Right ventricle myocardium inferior (tissue), 1 donor: ENCODE results near the gene LRP8. TPM values are rescaled to one million over a fixed set of nuclear protein-coding genes. Genes with fewer than 3 reads are reported as not detected.
A peak's percentile ranks its signal among the peaks of the same experiment; 100 is the strongest.

Experiments
- ATAC-seq: fragments of 200-7000 bp; cut with Tn5 transposase; one replicate; pipeline ENCODE4 v1.9.1; 2020; ENCODE audit warnings: mild to moderate bottlenecking, moderate library complexity
- DNase-seq: peaks from one replicate; pipeline ENCODE4 v3.0.0; 2021; ENCODE audit errors: missing footprints
- intact Hi-C: fragments of 100-400 bp; cut with DNase I; formaldehyde crosslinking; loops from one replicate; pipeline ENCODE4 v1.11.0; 2022
- total RNA-seq: library from RNA; stranded (reverse); fragmentation: NEBNext Ultra II Directional; extraction: Animal tissue kit (Norgen Biotek cat#: 25700); gene quantifications from one replicate; pipeline ENCODE4 v1.2.1, GENCODE V29; 2021
- donor health status: DM: no; HTN: yes; CAD: no; lungs with severe emphysema.

Gene LRP8
- total RNA-seq, 1 donor from 2014 or later: 1.2 TPM

- intact Hi-C loops: no loop called here
- no peak for ATAC-seq
- DNase-seq: no peak
Observed at GRCh38 chr1:53316424-53316765, 11.5 kb downstream of the LRP8 start.

- no peak for ATAC-seq
- intact Hi-C loops: no loop called here
- DNase-seq: peak; percentile 56
Observed at GRCh38 chr1:53315456-53316423, 12.1 kb downstream of the LRP8 start.

DNA sequence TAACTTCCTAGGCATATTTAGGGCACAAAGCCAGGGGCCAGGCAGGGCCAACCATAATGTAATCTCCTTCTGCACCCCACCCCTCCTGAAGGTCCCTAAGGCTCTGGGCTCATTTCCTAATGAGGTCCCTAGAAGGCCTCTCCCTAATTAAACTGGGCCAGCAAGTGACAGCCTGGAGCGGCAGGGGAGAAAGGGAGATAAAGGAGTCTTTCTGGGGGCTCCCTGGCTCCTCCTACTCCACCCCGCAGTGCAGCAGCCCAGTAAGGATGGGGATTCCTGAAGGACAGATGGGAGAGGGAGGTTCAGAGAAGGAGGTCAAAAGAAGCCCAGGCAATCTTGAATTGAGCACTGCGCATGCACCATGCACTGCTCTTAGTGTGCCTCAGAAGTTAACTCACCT is 12.8 kb downstream of the LRP8 start:
- intact Hi-C loops: no loop called here
- ATAC-seq: no peak
- DNase-seq: no peak

- no peak for ATAC-seq
- peak; percentile 8 for DNase-seq
Observed at GRCh38 chr1:53314606-53315005, 13.3 kb downstream of the LRP8 start.

GRCh38 chr1:53314096-53314495 is 13.8 kb downstream of the LRP8 start:
- DNase-seq (peak; percentile 26), ATAC-seq (no peak)
- intact Hi-C loops: no loop called here

More at GRCh38 chr1:53314606-53315005, 13.3 kb downstream of the LRP8 start:
- intact Hi-C loops: no loop called here

- peak; percentile 50 for DNase-seq
- intact Hi-C loops: no loop called here
- no peak for ATAC-seq
Observed at GRCh38 chr1:53313556-53313955, 14.3 kb downstream of the LRP8 start.

DNA sequence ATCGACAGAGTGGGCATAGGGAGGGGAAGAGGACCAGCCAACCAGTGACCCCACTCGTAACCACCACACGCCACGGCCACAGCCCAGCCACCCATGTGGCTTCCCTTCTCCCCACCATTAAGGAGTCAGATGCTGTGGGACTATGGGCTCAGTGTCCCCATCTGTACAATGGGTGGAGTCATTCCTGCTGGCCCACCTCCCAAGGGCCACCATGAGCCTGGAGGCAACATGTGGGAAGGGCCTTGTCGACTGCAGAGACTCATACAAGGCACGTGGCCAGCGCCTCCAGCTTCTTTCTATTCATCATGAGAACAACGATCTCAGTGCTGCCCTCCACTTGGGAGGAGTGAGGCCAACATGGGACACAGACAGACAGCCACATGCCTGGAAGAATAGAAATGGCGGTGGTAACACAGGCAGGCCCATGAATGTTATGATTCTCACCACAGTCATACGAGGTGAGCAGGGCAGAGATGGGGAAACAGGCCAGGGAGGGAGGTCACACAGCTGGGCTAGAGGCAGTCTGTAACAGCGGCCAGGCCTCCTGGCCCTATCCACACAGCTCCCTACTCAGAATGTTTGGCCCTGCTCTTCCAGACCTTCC is 16.1 kb downstream of the LRP8 start:
- no peak for ATAC-seq
- intact Hi-C loops: no loop called here
- peak; percentile 49 for DNase-seq

DNA sequence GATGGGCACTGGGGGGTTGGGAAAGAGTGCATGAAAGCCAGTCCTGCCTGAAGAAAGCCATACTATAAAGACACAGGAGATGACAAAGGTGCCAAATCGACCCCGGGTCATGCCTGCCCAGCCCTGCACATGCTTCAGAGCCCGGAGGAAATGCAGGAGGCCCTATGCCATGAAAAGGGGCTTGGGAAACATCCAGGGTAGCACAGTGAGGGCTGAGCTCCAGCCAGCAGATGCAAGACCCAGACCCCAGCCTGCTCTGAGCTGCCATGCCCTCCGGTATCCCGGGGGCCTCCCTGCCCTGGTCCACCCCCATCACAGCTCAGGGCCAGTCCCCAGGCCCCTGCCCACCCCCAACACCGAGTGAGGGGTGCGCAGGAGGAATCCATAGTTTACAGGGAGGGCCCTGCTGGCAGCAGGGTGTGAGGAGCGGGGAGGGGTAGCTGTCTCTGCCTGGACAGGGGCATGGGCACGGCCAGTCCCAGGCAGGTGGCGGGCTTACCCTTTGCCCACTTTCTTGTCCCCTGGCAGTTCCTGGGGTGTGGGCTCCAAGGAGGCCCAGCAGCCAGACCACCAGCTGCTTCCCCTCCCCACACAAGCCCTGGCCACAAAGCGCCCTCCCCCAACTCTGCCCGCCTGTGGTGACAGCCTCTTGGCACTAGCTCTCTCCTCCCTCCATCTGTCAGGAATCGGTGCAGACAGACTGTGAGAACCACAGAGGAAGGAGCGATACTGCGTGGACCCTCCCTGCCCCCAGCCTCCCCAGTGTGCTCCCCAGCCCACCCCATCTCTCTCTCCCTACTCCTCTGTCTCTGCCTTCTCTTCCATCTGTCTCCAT is 16.8 kb downstream of the LRP8 start:
- DNase-seq (peak; percentile 31), ATAC-seq (no peak)
- intact Hi-C loops: no loop called here

DNA sequence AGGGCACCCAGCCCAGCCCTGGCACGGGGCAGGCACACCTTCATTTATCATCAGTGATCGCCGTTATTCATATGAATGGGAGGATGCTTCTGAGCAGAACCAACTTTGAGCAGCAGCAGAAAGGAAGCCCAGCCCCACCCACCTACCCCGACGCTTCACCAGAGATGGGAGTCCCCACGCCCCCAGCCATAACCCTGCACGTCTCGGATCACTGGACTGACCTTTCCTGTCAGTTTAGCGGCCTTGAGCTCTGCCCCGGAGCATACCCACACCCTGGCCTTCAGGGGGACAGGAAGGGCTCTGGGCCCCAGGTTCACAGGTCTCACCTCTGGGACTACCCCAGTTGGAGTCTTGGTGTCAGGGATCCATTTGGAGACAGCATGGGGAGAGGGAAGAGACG is 18.1 kb downstream of the LRP8 start:
- intact Hi-C loops: no loop called here
- DNase-seq: no peak
- no peak for ATAC-seq

- DNase-seq: no peak
- ATAC-seq: no peak
- intact Hi-C loops: no loop called here
Observed at GRCh38 chr1:53308506-53308905, 19.4 kb downstream of the LRP8 start.

GRCh38 chr1:53307037-53307436 is 20.8 kb downstream of the LRP8 start:
- no peak for ATAC-seq
- peak; percentile 55 for DNase-seq
- intact Hi-C loops: no loop called here

GRCh38 chr1:53306168-53306567 is 21.7 kb downstream of the LRP8 start:
- intact Hi-C loops: no loop called here
- DNase-seq: no peak
- ATAC-seq: no peak

GRCh38 chr1:53305650-53306049 is 22.2 kb downstream of the LRP8 start:
- intact Hi-C loops: no loop called here
- DNase-seq: peak; percentile 62
- peak; percentile 47 for ATAC-seq

GRCh38 chr1:53304527-53304926 is 23.3 kb downstream of the LRP8 start:
- peak; percentile 62 for DNase-seq
- intact Hi-C loops: no loop called here
- ATAC-seq: no peak

GRCh38 chr1:53303726-53304515 is 23.9 kb downstream of the LRP8 start:
- intact Hi-C loops: no loop called here
- peak; percentile 9 for DNase-seq

DNA sequence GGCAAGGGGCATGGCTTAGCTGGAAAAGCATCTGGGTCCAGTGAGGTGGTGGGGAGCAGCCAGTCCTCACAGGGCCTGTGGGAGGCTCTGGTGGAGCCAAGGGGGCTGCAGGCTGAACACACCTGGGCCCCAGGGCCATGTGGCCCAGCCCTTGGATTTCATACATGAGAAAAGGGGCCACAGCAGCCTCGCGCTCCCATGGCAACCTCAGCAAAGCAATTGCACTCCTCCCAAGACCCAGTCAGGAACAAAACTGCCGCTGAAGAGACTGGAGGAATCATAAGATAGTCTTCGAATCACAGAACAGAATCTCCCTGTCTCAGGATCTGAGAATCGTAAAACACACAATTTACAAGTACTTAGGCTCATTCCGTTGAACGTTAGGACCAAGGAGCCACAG is 24.6 kb downstream of the LRP8 start:
- ATAC-seq (no peak), DNase-seq (peak; percentile 60)
- intact Hi-C loops: no loop called here

More at GRCh38 chr1:53303726-53304515, 23.9 kb downstream of the LRP8 start:
- ATAC-seq: no peak

- ATAC-seq (no peak), DNase-seq (peak; percentile 11)
- intact Hi-C loops: no loop called here
Observed at GRCh38 chr1:53299233-53299632, 28.6 kb downstream of the LRP8 start.

- intact Hi-C loops: no loop called here
- ATAC-seq (no peak), DNase-seq (no peak)
Observed at GRCh38 chr1:53298045-53298637, 29.7 kb downstream of the LRP8 start.
